HUDEP-2 (cell line): ENCODE results near the gene ABCC11.
"Not testable (repeated sequence)": the region's sequence is repeated elsewhere in the genome, so short reads cannot be mapped to it uniquely, and the experiment has no call there.

Experiments
- DNase-seq, 76 experiments: peaks; one replicate each; lab custom pipeline; 2025; ENCODE audit not compliant: unreplicated experiment in 76 of 76; lab: John Stamatoyannopoulos, UW

Gene ABCC11

GRCh38 chr16:48250520-48251278, 3.4 kb upstream of the ABCC11 start:
- no peak for DNase-seq

GRCh38 chr16:48246066-48246465, 1.3 kb downstream of the ABCC11 start:
- DNase-seq, result no peak

- no peak for DNase-seq
Observed at GRCh38 chr16:48244863-48245195, 2.5 kb downstream of the ABCC11 start.

GRCh38 chr16:48244080-48244862, 3.1 kb downstream of the ABCC11 start, which contains the start of gene LONP2:
LONP2 (plus strand) TSS chr16:48244300; CDS start chr16:48244389, 89 bp downstream.
- DNase-seq, result peak in 74 of 76 experiments; percentile 11 to 90 (median 78)

GRCh38 chr16:48240147-48240546, 7.2 kb downstream of the ABCC11 start:
- DNase-seq, result not testable (repeated sequence)

- DNase-seq, result no peak
Observed at GRCh38 chr16:48236286-48236685, 11.1 kb downstream of the ABCC11 start.

GRCh38 chr16:48235556-48236136, 11.7 kb downstream of the ABCC11 start:
- no peak for DNase-seq

- DNase-seq, result no peak
Observed at GRCh38 chr16:48235058-48235555, 12.2 kb downstream of the ABCC11 start.

- DNase-seq, result no peak
Observed at GRCh38 chr16:48234630-48235029, 12.7 kb downstream of the ABCC11 start.

- DNase-seq, result no peak
Observed at GRCh38 chr16:48232493-48233040, 14.8 kb downstream of the ABCC11 start.

- peak in 32 of 76 experiments; percentile 2 to 34 (median 12) for DNase-seq
Observed at GRCh38 chr16:48231727-48232492, 15.4 kb downstream of the ABCC11 start.

GRCh38 chr16:48225456-48225855, 21.9 kb downstream of the ABCC11 start:
- DNase-seq, result no peak

GRCh38 chr16:48223490-48223889, 23.8 kb downstream of the ABCC11 start:
- no peak for DNase-seq

- DNase-seq, result no peak
Observed at GRCh38 chr16:48220891-48221290, 26.4 kb downstream of the ABCC11 start.

- no peak for DNase-seq
Observed at GRCh38 chr16:48218473-48218872, 28.9 kb downstream of the ABCC11 start.

- no peak for DNase-seq
Observed at GRCh38 chr16:48217708-48218107, 29.6 kb downstream of the ABCC11 start.

- no peak for DNase-seq
Observed at GRCh38 chr16:48215738-48216137, 31.6 kb downstream of the ABCC11 start.

GRCh38 chr16:48212033-48212432, 35.3 kb downstream of the ABCC11 start:
- DNase-seq, result no peak

- DNase-seq, result no peak
Observed at GRCh38 chr16:48210747-48211146, 36.6 kb downstream of the ABCC11 start.

GRCh38 chr16:48206594-48207242, 40.6 kb downstream of the ABCC11 start:
- no peak for DNase-seq
